H9 (cell line): ENCODE results near the gene BTD. TPM values are rescaled to one million over a fixed set of nuclear protein-coding genes. Genes with fewer than 3 reads are reported as not detected.

ENCODE experiments used
- DNase-seq: peaks from one replicate; pipeline ENCODE4 v3.0.0-alpha.2; 2017
- H2AFZ ChIP-seq: one replicate; pipeline ENCODE4 v1.6.1; 2013; ENCODE audit warnings: mild to moderate bottlenecking, low read length, control low read depth, moderate library complexity
- H2AK5ac ChIP-seq: 2 replicates; pipeline ENCODE4 v1.6.1; 2013; ENCODE audit warnings: low read length, control low read depth, mixed read lengths; ENCODE audit not compliant: insufficient read length
- H2BK120ac ChIP-seq: one replicate; pipeline ENCODE4 v1.6.1; 2013; ENCODE audit warnings: low read depth, mild to moderate bottlenecking, low read length, control low read depth, inconsistent platforms; ENCODE audit not compliant: poor library complexity, severe bottlenecking
- H2BK12ac ChIP-seq: 2 replicates; pipeline ENCODE4 v1.6.1; 2013; ENCODE audit warnings: low read length, control low read depth, mixed read lengths, low read depth; ENCODE audit not compliant: insufficient read length
- H2BK15ac ChIP-seq: 2 replicates; pipeline ENCODE4 v1.6.1; 2013; ENCODE audit warnings: low read depth, low read length, control low read depth
- H2BK20ac ChIP-seq: one replicate; pipeline ENCODE4 v1.6.1; 2013; ENCODE audit warnings: low read depth, mild to moderate bottlenecking, low read length, control low read depth, inconsistent platforms; ENCODE audit not compliant: poor library complexity, severe bottlenecking
- H2BK5ac ChIP-seq: 2 replicates; pipeline ENCODE4 v1.6.1; 2013; ENCODE audit warnings: low read length, control low read depth, mixed read lengths; ENCODE audit not compliant: insufficient read length
- H3K14ac ChIP-seq: 2 replicates; pipeline ENCODE4 v1.6.1; 2013; ENCODE audit warnings: low read length, control low read depth; ENCODE audit not compliant: insufficient read depth
- H3K18ac ChIP-seq: 2 replicates; pipeline ENCODE4 v1.6.1; 2013; ENCODE audit warnings: low read depth, mild to moderate bottlenecking, mixed read lengths, low read length, control low read depth; ENCODE audit not compliant: insufficient read length
- H3K23ac ChIP-seq: 2 replicates; pipeline ENCODE4 v1.6.1; 2013; ENCODE audit warnings: low read length, control low read depth, mixed read lengths, low read depth; ENCODE audit not compliant: insufficient read length
- H3K23me2 ChIP-seq: 2 replicates; pipeline ENCODE4 v1.6.1; 2013; ENCODE audit warnings: low read depth, mild to moderate bottlenecking, mixed read lengths, low read length, control low read depth; ENCODE audit not compliant: insufficient read length, poor library complexity, severe bottlenecking
- H3K27ac ChIP-seq: 2 replicates; pipeline ENCODE4 v1.5.1; 2013; ENCODE audit warnings: low read length, control low read depth, mixed read lengths, low read depth; ENCODE audit not compliant: insufficient read length
- H3K27me3 ChIP-seq: 2 replicates; pipeline ENCODE4 v1.6.1; 2013; ENCODE audit warnings: low read length, control low read depth, inconsistent platforms; ENCODE audit not compliant: insufficient read depth
- H3K4ac ChIP-seq: 2 replicates; pipeline ENCODE4 v1.6.1; 2013; ENCODE audit warnings: low read depth, mild to moderate bottlenecking, control low read depth, inconsistent platforms, low read length, moderate library complexity
- H3K4me1 ChIP-seq: 2 replicates; pipeline ENCODE4 v1.6.1; 2013; ENCODE audit warnings: low read length, control low read depth, inconsistent platforms; ENCODE audit not compliant: insufficient read depth
- H3K4me2 ChIP-seq: 2 replicates; pipeline ENCODE4 v1.6.1; 2013; ENCODE audit warnings: low read length, control low read depth, mixed read lengths; ENCODE audit not compliant: insufficient read length, insufficient read depth
- H3K56ac ChIP-seq: 2 replicates; pipeline ENCODE4 v1.6.1; 2013; ENCODE audit warnings: low read depth, mild to moderate bottlenecking, mixed read lengths, low read length, control low read depth; ENCODE audit not compliant: insufficient read length
- H3K79me1 ChIP-seq: 2 replicates; pipeline ENCODE4 v1.6.1; 2013; ENCODE audit warnings: low read depth, mild to moderate bottlenecking, moderate library complexity, low read length, control low read depth, inconsistent platforms; ENCODE audit not compliant: insufficient read depth, poor library complexity, severe bottlenecking
- H3K79me2 ChIP-seq: 2 replicates; pipeline ENCODE4 v1.6.1; 2013; ENCODE audit warnings: low read length, control low read depth, inconsistent platforms; ENCODE audit not compliant: insufficient read depth
- H3K9ac ChIP-seq: 2 replicates; pipeline ENCODE4 v1.6.1; 2013; ENCODE audit warnings: low read length, control low read depth, mixed read lengths; ENCODE audit not compliant: insufficient read length; ENCODE audit errors: extremely low read depth
- H3K9me3 ChIP-seq: one replicate; pipeline ENCODE4 v1.6.1; 2013; ENCODE audit warnings: low read depth, low read length, inconsistent platforms; ENCODE audit not compliant: control insufficient read depth
- H3T11ph ChIP-seq: one replicate; pipeline ENCODE4 v1.6.1; 2013; ENCODE audit warnings: mild to moderate bottlenecking, low read length, control low read depth, inconsistent platforms
- H4K20me1 ChIP-seq: one replicate; pipeline ENCODE4 v1.6.1; 2013; ENCODE audit not compliant: control insufficient read depth, insufficient read length, insufficient read depth
- H4K5ac ChIP-seq: 2 replicates; pipeline ENCODE4 v1.6.1; 2013; ENCODE audit warnings: low read depth, mild to moderate bottlenecking, mixed read lengths, low read length, control low read depth; ENCODE audit not compliant: insufficient read length
- H4K8ac ChIP-seq: replicated peaks from 2 replicates; pipeline ENCODE4 v1.6.1; 2013; ENCODE audit warnings: low read length, control low read depth, mixed read lengths, low read depth; ENCODE audit not compliant: insufficient read length
- H4K91ac ChIP-seq: 2 replicates; pipeline ENCODE4 v1.6.1; 2013; ENCODE audit warnings: low read depth, mild to moderate bottlenecking, moderate library complexity, mixed read lengths, low read length, control low read depth; ENCODE audit not compliant: insufficient read length
- H3K27ac Mint-ChIP-seq, 3 experiments: 2 replicates in 2 of 3; 3 replicates in 1 of 3; pipeline ENCODE4 v1.8.0; 2020 to 2021; ENCODE audit warnings: mixed read lengths in 3 of 3, mild to moderate bottlenecking in 1 of 3, moderate library complexity in 1 of 3
- H3K27me3 Mint-ChIP-seq: 2 replicates; pipeline ENCODE4 v1.8.0; 2021; ENCODE audit warnings: low read depth, mild to moderate bottlenecking, moderate library complexity, mixed read lengths
- H3K36me3 Mint-ChIP-seq, 3 experiments: 2 replicates in 2 of 3; 3 replicates in 1 of 3; pipeline ENCODE4 v1.8.0; 2020 to 2021; ENCODE audit warnings: low read depth in 3 of 3, mixed read lengths in 3 of 3; ENCODE audit not compliant: insufficient read depth in 1 of 3
- H3K4me1 Mint-ChIP-seq, 2 experiments: 2 replicates each; pipeline ENCODE4 v1.8.0; 2020; ENCODE audit warnings: mixed read lengths in 2 of 2
- H3K4me3 Mint-ChIP-seq, 2 experiments: 2 replicates in 1 of 2; 3 replicates in 1 of 2; pipeline ENCODE4 v1.8.0; 2020 to 2021; ENCODE audit warnings: mild to moderate bottlenecking in 2 of 2, mixed read lengths in 2 of 2, moderate library complexity in 1 of 2
- H3K9me3 Mint-ChIP-seq, 2 experiments: 2 replicates in 1 of 2; 3 replicates in 1 of 2; pipeline ENCODE4 v1.8.0; 2020; ENCODE audit warnings: mild to moderate bottlenecking in 2 of 2, mixed read lengths in 2 of 2, moderate library complexity in 1 of 2
- CTCF ChIP-seq: fragments of 200-600 bp; sonication (generic); conservative IDR thresholded peaks from 3 replicates; pipeline ENCODE4 v1.8.0; 2021; ENCODE audit warnings: antibody characterized with exemption, mild to moderate bottlenecking
- WGBS: extraction: QIAGEN DNeasy Blood & Tissue Kit; methylation state at CpG from one replicate; pipeline ENCODE4 v1.1.7; 2013; ENCODE audit warnings: missing lambda C conversion rate, low lambda C conversion rate, mixed read lengths; ENCODE audit not compliant: insufficient read length; ENCODE audit errors: extremely low coverage; 5-methylcytosine and 5-hydroxymethylcytosine counted together
- total RNA-seq: library from RNA; stranded (reverse); gene quantifications from 2 replicates; pipeline ENCODE4 v1.2.1, GENCODE V29; 2021

Gene BTD
- total RNA-seq, 1 experiment from 2014 or later = 21.5 TPM

GRCh38 chr3:15690748-15691147, 89.2 kb downstream of the BTD start:
- no peaks in the 10 kb centered on the region for H3K4me1 Mint-ChIP-seq
- H3K9ac ChIP-seq = no peak overlapping the region
- no peak for TF ChIP-seq CTCF
- no peak overlapping the region for H3K27ac ChIP-seq
- H3K4ac ChIP-seq = no peak overlapping the region
- no peaks in the 10 kb centered on the region for H3K9me3 ChIP-seq
- H4K5ac ChIP-seq = no peak overlapping the region
- H4K8ac ChIP-seq = no peak overlapping the region
- H2BK12ac ChIP-seq = no peak overlapping the region
- no peak overlapping the region for H3K23ac ChIP-seq
- no peak overlapping the region for H2AK5ac ChIP-seq
- no peak overlapping the region for H2AFZ ChIP-seq
- H3K18ac ChIP-seq = no peak overlapping the region
- WGBS = no CpG with 5 or more reads among the region's 5 CpGs
- H3K27ac Mint-ChIP-seq = no peak overlapping the region
- no peaks in the 10 kb centered on the region for H4K20me1 ChIP-seq
- H3K23me2 ChIP-seq = no peaks in the 10 kb centered on the region
- H2BK15ac ChIP-seq = no peak overlapping the region
- no peaks in the 10 kb centered on the region for H3K9me3 Mint-ChIP-seq
- no peak overlapping the region for H3K14ac ChIP-seq
- no peak overlapping the region for H3K56ac ChIP-seq
- H3T11ph ChIP-seq = no peak overlapping the region
- H2BK20ac ChIP-seq = no peak overlapping the region
- no peak overlapping the region for H2BK120ac ChIP-seq
- no peaks in the 10 kb centered on the region for H3K4me1 ChIP-seq
- no peak overlapping the region for H2BK5ac ChIP-seq
- H3K4me3 Mint-ChIP-seq = no peak overlapping the region
- H3K79me2 ChIP-seq = no peaks in the 10 kb centered on the region
- H3K27me3 ChIP-seq = no peaks in the 10 kb centered on the region
- H3K36me3 Mint-ChIP-seq = peaks cover 6 to 47% (median 33%) of the 10 kb centered on the region in 3 experiments
- no peaks in the 10 kb centered on the region for H3K27me3 Mint-ChIP-seq
- H4K91ac ChIP-seq = no peak overlapping the region
- H3K4me2 ChIP-seq = no peak overlapping the region
- DNase-seq = no peak
- no peaks in the 10 kb centered on the region for H3K79me1 ChIP-seq
